PC-3 (cell line): ENCODE data around the gene SEPTIN10. TPM values are rescaled to one million over a fixed set of nuclear protein-coding genes. Genes with fewer than 3 reads are reported as not detected.
A peak's percentile ranks its signal among the peaks of the same experiment; 100 is the strongest.

ENCODE experiments used
- ATAC-seq: fragments of 200-7000 bp; cut with Tn5 transposase; 2 replicates; pipeline ENCODE4 v1.9.1; 2020; ENCODE audit warnings: mild to moderate bottlenecking, moderate library complexity
- BruUV-seq: library from RNA; stranded (reverse); fragments of 400-500 nt; replicated peaks from 2 replicates; lab custom pipeline; 2021; lab: Mats Ljungman, UMichigan
- CTCF ChIA-PET: fragments of 300-600 bp; sonication (Branson Sonifier 250); formaldehyde crosslinking; loops from one replicate; lab custom pipeline; 2022; ENCODE audit warnings: antibody characterized with exemption; lab: Charles Lee
- POLR2A ChIA-PET: fragments of 300-600 bp; sonication (Branson Sonifier 250); formaldehyde crosslinking; loops from one replicate; lab custom pipeline; 2022; ENCODE audit warnings: antibody characterized with exemption; ENCODE audit not compliant: unreplicated experiment; lab: Charles Lee
- DNase-seq: peaks from one replicate; pipeline ENCODE4 v3.0.0-alpha.2; 2015
- H2AFZ ChIP-seq: fragments of 300-600 bp; sonication (generic); 2 replicates; pipeline ENCODE4 v1.6.0; 2016; ENCODE audit warnings: antibody characterized with exemption, low read length
- H3F3A ChIP-seq: fragments of 300-600 bp; sonication (generic); one replicate; pipeline ENCODE4 v1.6.0; 2017; ENCODE audit warnings: antibody characterized with exemption, low read length, control low read depth, mild to moderate bottlenecking; ENCODE audit not compliant: unreplicated experiment
- H3K27ac ChIP-seq: fragments of 300-600 bp; sonication (generic); 2 replicates; pipeline ENCODE4 v1.5.1; 2016; ENCODE audit warnings: mild to moderate bottlenecking, low read length
- H3K27me3 ChIP-seq: fragments of 300-600 bp; sonication (generic); 2 replicates; pipeline ENCODE4 v1.6.1; 2016; ENCODE audit warnings: low read length, mixed read lengths
- H3K36me3 ChIP-seq: fragments of 300-600 bp; sonication (generic); 2 replicates; pipeline ENCODE4 v1.6.1; 2016; ENCODE audit warnings: low read depth, mixed run types, low read length, mixed read lengths
- H3K4me1 ChIP-seq: fragments of 300-600 bp; sonication (generic); 2 replicates; pipeline ENCODE4 v1.5.1; 2016; ENCODE audit warnings: low read length; ENCODE audit not compliant: insufficient read depth
- H3K4me2 ChIP-seq: fragments of 300-600 bp; sonication (generic); 2 replicates; pipeline ENCODE4 v1.6.0; 2016; ENCODE audit warnings: low read length
- H3K4me3 ChIP-seq: fragments of 300-600 bp; sonication (generic); 2 replicates; pipeline ENCODE4 v1.5.1; 2016; ENCODE audit warnings: mild to moderate bottlenecking, low read length, mixed read lengths
- H3K79me2 ChIP-seq: fragments of 300-600 bp; sonication (generic); 2 replicates; pipeline ENCODE4 v1.6.1; 2017; ENCODE audit warnings: low read length, mixed read lengths
- H3K9ac ChIP-seq: fragments of 300-600 bp; sonication (generic); 2 replicates; pipeline ENCODE4 v1.6.0; 2016; ENCODE audit warnings: mild to moderate bottlenecking, low read length
- H3K9me2 ChIP-seq: fragments of 300-600 bp; sonication (generic); replicated peaks from 2 replicates; pipeline ENCODE4 v1.6.1; 2016; ENCODE audit warnings: mixed run types, low read length, mixed read lengths
- H3K9me3 ChIP-seq: fragments of 300-600 bp; sonication (generic); 2 replicates; pipeline ENCODE4 v1.6.1; 2016; ENCODE audit warnings: low read length, mixed read lengths
- H4K20me1 ChIP-seq: fragments of 300-600 bp; sonication (generic); 2 replicates; pipeline ENCODE4 v1.6.1; 2016; ENCODE audit warnings: low read length, mixed read lengths
- EZH2 ChIP-seq: fragments of 300-600 bp; sonication (generic); IDR thresholded peaks from one replicate; pipeline ENCODE4 v1.6.1; 2017; ENCODE audit warnings: antibody characterized with exemption, mild to moderate bottlenecking, low read length; ENCODE audit not compliant: unreplicated experiment
- EZH2phosphoT487 ChIP-seq: fragments of 300-600 bp; sonication (generic); IDR thresholded peaks from 2 replicates; pipeline ENCODE4 v1.6.1; 2018; ENCODE audit warnings: mild to moderate bottlenecking, antibody characterized with exemption, low read length, borderline replicate concordance
- intact Hi-C: fragments of 100-400 bp; cut with micrococcal nuclease; formaldehyde crosslinking; loops from 2 replicates; pipeline ENCODE4 v1.9.0; 2023
- total RNA-seq: library from RNA; depleted of rRNA; stranded (reverse); fragments of >200 nt; gene quantifications from 2 replicates; pipeline ENCODE4 v1.2.3, GENCODE V29; 2014
- TF ChIP-seq, protein P1 (sequence below): fragments of 300-600 bp; sonication (generic); conservative IDR thresholded peaks from 2 replicates; pipeline ENCODE4 v1.5.1; 2017; ENCODE audit warnings: antibody characterized with exemption, low read depth, mild to moderate bottlenecking, low read length

The SEPTIN10 gene
- total RNA-seq, 1 experiment from 2014 or later = 36.1 TPM

DNA sequence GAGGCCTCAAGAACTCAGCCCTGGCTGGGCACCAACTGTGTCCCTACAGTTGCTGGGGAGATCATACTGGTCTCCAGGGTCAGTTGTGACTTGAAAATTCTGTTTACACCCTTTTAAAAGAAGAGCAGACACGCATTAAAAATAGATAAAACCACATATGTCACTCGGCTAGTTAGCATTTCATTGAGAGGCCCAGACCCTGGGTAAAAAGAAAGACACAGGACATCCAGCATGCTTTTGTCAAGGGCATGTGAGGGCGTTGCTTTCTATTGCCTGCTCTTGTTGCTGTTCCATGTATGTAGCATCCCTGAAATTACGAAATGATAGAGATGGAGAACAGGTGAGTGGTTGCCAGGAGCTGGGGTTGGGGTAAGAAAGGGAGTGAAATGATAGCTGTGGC lies 94.3 kb downstream of the SEPTIN10 start:
- no peak overlapping the region for H3K27ac ChIP-seq
- POLR2A ChIA-PET = no interaction called here
- intact Hi-C loops = no loop called here
- no peaks in the 10 kb centered on the region for H3K36me3 ChIP-seq
- DNase-seq (no peak), ATAC-seq (no peak)
- no peaks in the 10 kb centered on the region for H3K79me2 ChIP-seq
- H3K4me3 ChIP-seq = no peak overlapping the region
- TF ChIP-seq, protein P1, sequence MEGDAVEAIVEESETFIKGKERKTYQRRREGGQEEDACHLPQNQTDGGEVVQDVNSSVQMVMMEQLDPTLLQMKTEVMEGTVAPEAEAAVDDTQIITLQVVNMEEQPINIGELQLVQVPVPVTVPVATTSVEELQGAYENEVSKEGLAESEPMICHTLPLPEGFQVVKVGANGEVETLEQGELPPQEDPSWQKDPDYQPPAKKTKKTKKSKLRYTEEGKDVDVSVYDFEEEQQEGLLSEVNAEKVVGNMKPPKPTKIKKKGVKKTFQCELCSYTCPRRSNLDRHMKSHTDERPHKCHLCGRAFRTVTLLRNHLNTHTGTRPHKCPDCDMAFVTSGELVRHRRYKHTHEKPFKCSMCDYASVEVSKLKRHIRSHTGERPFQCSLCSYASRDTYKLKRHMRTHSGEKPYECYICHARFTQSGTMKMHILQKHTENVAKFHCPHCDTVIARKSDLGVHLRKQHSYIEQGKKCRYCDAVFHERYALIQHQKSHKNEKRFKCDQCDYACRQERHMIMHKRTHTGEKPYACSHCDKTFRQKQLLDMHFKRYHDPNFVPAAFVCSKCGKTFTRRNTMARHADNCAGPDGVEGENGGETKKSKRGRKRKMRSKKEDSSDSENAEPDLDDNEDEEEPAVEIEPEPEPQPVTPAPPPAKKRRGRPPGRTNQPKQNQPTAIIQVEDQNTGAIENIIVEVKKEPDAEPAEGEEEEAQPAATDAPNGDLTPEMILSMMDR = no peak
- H3K27me3 ChIP-seq = no peaks in the 10 kb centered on the region
- no peaks in the 10 kb centered on the region for H3K9me3 ChIP-seq
- no peaks in the 10 kb centered on the region for H3F3A ChIP-seq
- H4K20me1 ChIP-seq = no peaks in the 10 kb centered on the region
- H3K4me2 ChIP-seq = no peak overlapping the region
- no peak overlapping the region for H3K9ac ChIP-seq
- H2AFZ ChIP-seq = no peak overlapping the region
- CTCF ChIA-PET = no interaction called here
- no peaks in the 10 kb centered on the region for H3K9me2 ChIP-seq
- H3K4me1 ChIP-seq = peaks cover under 1% of the 10 kb centered on the region
- BruUV-seq = no TSS peak

DNA sequence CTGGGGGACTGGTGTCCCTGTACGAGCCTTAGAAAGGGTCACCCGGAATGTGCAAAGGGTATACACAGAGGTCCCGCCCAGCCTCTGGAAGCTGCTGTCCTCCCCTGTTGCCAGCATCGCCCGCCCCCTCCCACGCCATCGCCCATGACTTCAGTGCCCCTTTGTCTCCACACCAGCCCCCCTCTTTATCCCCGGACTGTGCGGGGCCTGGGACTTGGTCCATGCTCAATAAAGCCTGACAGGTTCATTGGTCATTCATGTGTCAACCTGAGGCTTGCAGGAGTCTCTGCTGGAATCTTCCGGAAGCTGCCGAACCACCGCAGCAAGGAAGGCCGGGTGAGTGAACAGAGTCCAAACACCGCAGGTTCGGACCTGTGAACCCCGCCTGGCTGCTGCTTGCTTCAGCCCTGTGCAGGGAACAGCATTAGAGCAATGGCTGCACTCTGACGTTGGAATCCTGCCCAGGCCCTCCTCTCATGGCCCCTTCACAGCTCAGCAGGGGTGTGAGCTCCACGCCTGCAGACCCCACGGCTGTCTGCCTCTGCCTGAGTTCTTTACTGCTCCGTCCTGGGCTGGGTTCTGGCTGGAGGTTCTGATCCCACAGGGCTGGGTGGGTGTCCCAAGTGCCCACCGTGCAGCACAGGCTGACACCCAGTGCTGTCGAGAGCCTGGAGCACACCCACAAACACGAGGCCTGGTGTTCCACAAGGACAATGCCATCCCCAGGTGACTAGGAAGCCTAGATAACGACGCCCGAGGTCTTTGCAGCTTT lies 96.5 kb downstream of the SEPTIN10 start:
- ChIA-PET POLR2A (no interaction called here), CTCF (no interaction called here)
- Histone ChIP-seq H4K20me1 (no peaks in the 10 kb centered on the region), H3K4me2 (no peak overlapping the region), H3K4me3 (no peak overlapping the region), H3K36me3 (no peaks in the 10 kb centered on the region), H3K9me3 (no peaks in the 10 kb centered on the region), H3F3A (no peaks in the 10 kb centered on the region), H3K27ac (no peak overlapping the region), H3K9me2 (no peaks in the 10 kb centered on the region), H3K79me2 (no peaks in the 10 kb centered on the region), H3K4me1 (peaks cover 10% of the 10 kb centered on the region), H3K27me3 (no peaks in the 10 kb centered on the region), H3K9ac (no peak overlapping the region), H2AFZ (no peak overlapping the region)
- no peak for DNase-seq
- no peak for ATAC-seq
- intact Hi-C loops = no loop called here
- BruUV-seq = no TSS peak
- TF ChIP-seq EZH2 (no peak), EZH2phosphoT487 (no peak)
- TF ChIP-seq, protein P1 = no peak

DNA sequence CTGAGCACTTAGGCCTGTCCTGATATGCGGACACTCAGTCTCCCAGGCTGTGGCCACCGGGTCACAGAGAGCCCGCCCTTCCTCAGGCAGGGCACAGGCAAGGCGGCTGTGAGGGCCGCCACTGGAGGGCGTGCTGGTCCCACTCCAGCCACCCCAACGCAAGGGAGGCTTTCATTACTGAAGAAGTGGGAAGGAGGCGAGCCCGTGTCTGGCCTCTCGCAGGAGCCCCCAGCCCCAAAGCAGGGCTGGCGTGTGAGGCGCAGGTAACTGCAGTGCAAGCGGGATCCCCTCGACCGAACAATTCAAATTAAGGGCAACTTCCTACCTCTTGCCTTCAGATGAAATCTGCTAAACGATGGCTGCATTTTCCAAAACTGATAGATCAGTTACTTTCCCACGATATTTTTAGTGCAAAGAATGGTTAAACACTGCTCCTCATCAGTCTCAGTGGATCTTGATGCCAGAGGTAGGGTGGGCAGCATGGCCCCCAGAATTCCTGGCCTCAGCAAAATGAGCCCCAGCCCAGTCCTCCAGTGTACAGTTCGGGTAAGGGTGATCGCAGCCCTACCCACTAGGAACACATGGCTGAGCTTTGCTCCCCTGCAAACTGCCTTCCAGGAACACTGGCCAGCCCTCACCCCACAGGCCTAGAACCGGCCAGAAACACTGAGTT lies 97.2 kb downstream of the SEPTIN10 start:
- H3K4me2 ChIP-seq = peak overlapping the region; percentile 76
- H3K9me2 ChIP-seq = no peaks in the 10 kb centered on the region
- H3K27ac ChIP-seq = no peak overlapping the region
- peak overlapping the region; percentile 55; the same call in 1 of the 2 replicates for H3K4me3 ChIP-seq
- CTCF ChIA-PET = no interaction called here
- no peak for TF ChIP-seq EZH2
- TF ChIP-seq EZH2phosphoT487 = no peak
- TF ChIP-seq, protein P1 = peak; percentile 86
- peak overlapping the region; percentile 84 for H2AFZ ChIP-seq
- H3K4me1 ChIP-seq = peaks cover 10% of the 10 kb centered on the region
- no peaks in the 10 kb centered on the region for H3K9me3 ChIP-seq
- intact Hi-C loops = no loop called here
- H3K9ac ChIP-seq = no peak overlapping the region
- POLR2A ChIA-PET = interaction anchor here (0.5 kb wide), 1 partner anchor 76 kb away, joined by 6 read pairs; no protein-coding TSS in a partner anchor
- peak; percentile 72 for DNase-seq
- H3K27me3 ChIP-seq = no peaks in the 10 kb centered on the region
- H3K36me3 ChIP-seq = no peaks in the 10 kb centered on the region
- no TSS peak for BruUV-seq
- peak; percentile 90 for ATAC-seq
- no peaks in the 10 kb centered on the region for H3K79me2 ChIP-seq
- H4K20me1 ChIP-seq = no peaks in the 10 kb centered on the region
- no peaks in the 10 kb centered on the region for H3F3A ChIP-seq
